Loucy (cell line): ENCODE data around the gene RGS5.
"Not testable (repeated sequence)": the region's sequence is repeated elsewhere in the genome, so short reads cannot be mapped to it uniquely, and the experiment has no call there.

ENCODE experiments used
- H2AFZ ChIP-seq: fragments of 200-600 bp; sonication (generic); 2 replicates; pipeline ENCODE4 v1.6.0; 2016; ENCODE audit warnings: antibody characterized with exemption, mild to moderate bottlenecking, low read length, moderate library complexity
- H3F3A ChIP-seq: fragments of 200-600 bp; 2 replicates; pipeline ENCODE4 v1.6.0; 2016; ENCODE audit warnings: antibody characterized with exemption, low read depth, mild to moderate bottlenecking
- H3K27me3 ChIP-seq: fragments of 200-600 bp; sonication (generic); 2 replicates; pipeline ENCODE4 v1.6.1; 2014; ENCODE audit warnings: low read length, mild to moderate bottlenecking; ENCODE audit not compliant: insufficient read depth, poor library complexity, severe bottlenecking
- H3K36me3 ChIP-seq: fragments of 200-600 bp; sonication (generic); 2 replicates; pipeline ENCODE4 v1.6.1; 2016; ENCODE audit warnings: low read length; ENCODE audit not compliant: insufficient read depth
- H3K4me1 ChIP-seq: fragments of 200-600 bp; sonication (generic); 2 replicates; pipeline ENCODE4 v1.5.1; 2014; ENCODE audit warnings: low read length, mild to moderate bottlenecking; ENCODE audit not compliant: insufficient read depth, poor library complexity, severe bottlenecking
- H3K4me2 ChIP-seq: fragments of 200-600 bp; sonication (generic); 2 replicates; pipeline ENCODE4 v1.6.0; 2014; ENCODE audit warnings: antibody characterized with exemption, low read length, low read depth, mild to moderate bottlenecking; ENCODE audit not compliant: poor library complexity, severe bottlenecking
- H3K4me3 ChIP-seq: fragments of 200-600 bp; sonication (generic); 2 replicates; pipeline ENCODE4 v1.5.1; 2014; ENCODE audit warnings: low read length, mild to moderate bottlenecking, mixed read lengths; ENCODE audit not compliant: poor library complexity, severe bottlenecking
- H3K79me2 ChIP-seq: fragments of 200-600 bp; sonication (generic); 2 replicates; pipeline ENCODE4 v1.6.1; 2014; ENCODE audit warnings: low read length; ENCODE audit not compliant: insufficient read depth
- H3K9ac ChIP-seq: fragments of 200-600 bp; sonication (generic); 2 replicates; pipeline ENCODE4 v1.6.0; 2014; ENCODE audit warnings: mild to moderate bottlenecking, low read depth, low read length, moderate library complexity; ENCODE audit not compliant: poor library complexity, severe bottlenecking
- H3K9me2 ChIP-seq: fragments of 200-600 bp; sonication (generic); replicated peaks from 2 replicates; pipeline ENCODE4 v1.6.1; 2016; ENCODE audit warnings: low read depth, low read length, mixed read lengths
- H3K9me3 ChIP-seq: fragments of 200-600 bp; sonication (generic); 2 replicates; pipeline ENCODE4 v1.6.1; 2014; ENCODE audit warnings: mild to moderate bottlenecking, antibody characterized with exemption, low read length, low read depth; ENCODE audit not compliant: insufficient read depth
- H4K20me1 ChIP-seq: fragments of 200-600 bp; sonication (generic); 2 replicates; pipeline ENCODE4 v1.6.0; 2014; ENCODE audit warnings: antibody characterized with exemption, low read length, mild to moderate bottlenecking; ENCODE audit not compliant: insufficient read depth, poor library complexity, severe bottlenecking
- EZH2phosphoT487 ChIP-seq: fragments of 200-600 bp; IDR thresholded peaks from 2 replicates; pipeline ENCODE4 v1.6.1; 2018; ENCODE audit warnings: antibody characterized with exemption, mild to moderate bottlenecking, moderate library complexity, borderline replicate concordance
- TF ChIP-seq, protein P1 (sequence below): fragments of 200-600 bp; sonication (generic); conservative IDR thresholded peaks from 2 replicates; pipeline ENCODE4 v1.5.1; 2014; ENCODE audit warnings: mild to moderate bottlenecking, antibody characterized with exemption, low read length

Gene RGS5

DNA sequence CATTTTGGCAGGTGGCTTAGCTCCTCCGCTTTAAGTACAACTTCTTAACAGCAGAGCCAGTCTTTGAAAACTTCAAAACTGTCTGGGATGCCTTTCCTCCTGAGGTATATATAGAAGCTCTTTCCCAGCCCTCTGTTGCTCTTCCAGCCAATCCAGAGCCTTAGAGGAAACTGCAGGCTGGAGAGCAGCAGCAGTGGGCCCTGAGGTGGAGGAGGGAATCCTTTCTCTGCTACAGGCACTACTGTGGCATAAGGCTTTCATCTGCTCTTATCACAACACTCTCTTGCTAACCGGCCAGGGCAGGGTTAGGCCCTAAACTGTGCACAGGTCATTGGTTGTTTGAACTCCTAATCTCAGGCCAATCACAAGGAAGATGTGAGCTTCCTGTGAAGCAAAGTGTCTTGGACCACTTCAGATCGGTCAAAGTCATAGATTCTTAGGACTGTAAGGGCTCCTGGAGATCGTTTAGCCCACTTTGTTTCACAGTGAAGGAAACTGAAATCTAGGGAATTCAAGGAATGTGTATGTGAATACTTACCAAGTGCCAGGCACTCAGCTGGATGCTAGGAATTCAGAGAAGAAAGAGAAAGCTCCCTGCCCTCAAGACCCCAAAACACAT, at the start of gene RGS5:
Gene RGS5, minus strand, starts transcription at position 84 of the 619 bp plus-strand sequence. Its CDS starts 81 bp downstream, at position 3.
- no peak within 1 kb of the TSS for H2AFZ ChIP-seq

DNA sequence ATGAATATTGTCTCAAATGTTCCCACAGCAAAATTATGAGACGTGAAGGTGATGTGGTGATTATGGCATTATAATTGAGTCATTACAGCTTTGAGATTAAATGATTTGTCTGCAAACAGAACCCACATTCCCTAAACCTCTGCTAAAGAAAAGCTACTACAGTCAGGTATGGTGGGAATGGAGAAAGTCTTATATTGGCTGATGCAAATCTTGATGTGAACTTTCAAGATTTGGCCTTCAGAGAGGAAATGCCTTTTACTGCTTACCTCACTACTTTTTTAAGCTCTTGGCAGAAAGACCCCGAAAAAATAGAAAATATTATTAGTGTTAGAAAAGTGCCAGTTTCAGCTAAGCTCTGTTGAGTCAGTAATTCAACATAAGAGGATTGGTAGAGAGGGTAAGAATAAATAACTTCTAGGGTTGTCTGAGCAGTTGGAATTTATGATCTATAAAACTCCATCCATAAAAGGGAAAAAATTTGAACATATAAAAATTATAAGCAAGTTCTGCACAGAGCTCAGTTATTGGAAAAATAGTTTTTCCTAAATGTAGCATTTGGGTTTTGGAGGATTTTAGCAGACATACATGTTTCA, 47.8 kb upstream of the RGS5 start:
- Histone ChIP-seq H3K9me2 (no peaks in the 10 kb centered on the region), H3K36me3 (no peaks in the 10 kb centered on the region), H3K9me3 (no peaks in the 10 kb centered on the region), H3F3A (no peaks in the 10 kb centered on the region), H2AFZ (no peak overlapping the region), H3K4me3 (no peak overlapping the region), H3K4me1 (no peaks in the 10 kb centered on the region), H4K20me1 (no peaks in the 10 kb centered on the region), H3K27me3 (no peaks in the 10 kb centered on the region), H3K4me2 (no peak overlapping the region), H3K9ac (no peak overlapping the region), H3K79me2 (no peaks in the 10 kb centered on the region)
- TF ChIP-seq, protein P1, sequence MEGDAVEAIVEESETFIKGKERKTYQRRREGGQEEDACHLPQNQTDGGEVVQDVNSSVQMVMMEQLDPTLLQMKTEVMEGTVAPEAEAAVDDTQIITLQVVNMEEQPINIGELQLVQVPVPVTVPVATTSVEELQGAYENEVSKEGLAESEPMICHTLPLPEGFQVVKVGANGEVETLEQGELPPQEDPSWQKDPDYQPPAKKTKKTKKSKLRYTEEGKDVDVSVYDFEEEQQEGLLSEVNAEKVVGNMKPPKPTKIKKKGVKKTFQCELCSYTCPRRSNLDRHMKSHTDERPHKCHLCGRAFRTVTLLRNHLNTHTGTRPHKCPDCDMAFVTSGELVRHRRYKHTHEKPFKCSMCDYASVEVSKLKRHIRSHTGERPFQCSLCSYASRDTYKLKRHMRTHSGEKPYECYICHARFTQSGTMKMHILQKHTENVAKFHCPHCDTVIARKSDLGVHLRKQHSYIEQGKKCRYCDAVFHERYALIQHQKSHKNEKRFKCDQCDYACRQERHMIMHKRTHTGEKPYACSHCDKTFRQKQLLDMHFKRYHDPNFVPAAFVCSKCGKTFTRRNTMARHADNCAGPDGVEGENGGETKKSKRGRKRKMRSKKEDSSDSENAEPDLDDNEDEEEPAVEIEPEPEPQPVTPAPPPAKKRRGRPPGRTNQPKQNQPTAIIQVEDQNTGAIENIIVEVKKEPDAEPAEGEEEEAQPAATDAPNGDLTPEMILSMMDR = no peak
- TF ChIP-seq EZH2phosphoT487 = no peak

More for the DNA sequence above, at the start of gene RGS5:
- H3K4me2 ChIP-seq = no peak within 1 kb of the TSS
- TF ChIP-seq, protein P1 = no peak
- TF ChIP-seq EZH2phosphoT487 = no peak
- no peaks in the 10 kb centered on the region for H3K27me3 ChIP-seq
- no peak within 1 kb of the TSS for H3K4me3 ChIP-seq
- no peaks in the 10 kb centered on the region for H3F3A ChIP-seq
- H3K9me3 ChIP-seq = no peaks in the 10 kb centered on the region
- no peaks in the 10 kb centered on the region for H4K20me1 ChIP-seq
- no peaks in the 10 kb centered on the region for H3K9me2 ChIP-seq
- H3K4me1 ChIP-seq = no peaks in the 10 kb centered on the region
- no peak within 1 kb of the TSS for H3K9ac ChIP-seq
- no peaks in the 10 kb centered on the region for H3K36me3 ChIP-seq
- H3K79me2 ChIP-seq = no peaks in the 10 kb centered on the region

- TF ChIP-seq EZH2phosphoT487 = no peak
- TF ChIP-seq, protein P1 = no peak
- Histone ChIP-seq H3K4me2 (no peak overlapping the region), H4K20me1 (no peaks in the 10 kb centered on the region), H3K4me1 (no peaks in the 10 kb centered on the region), H3F3A (no peaks in the 10 kb centered on the region), H3K79me2 (no peaks in the 10 kb centered on the region), H3K4me3 (no peak overlapping the region), H3K9ac (no peak overlapping the region), H3K36me3 (no peaks in the 10 kb centered on the region), H2AFZ (no peak overlapping the region), H3K9me2 (no peaks in the 10 kb centered on the region), H3K27me3 (no peaks in the 10 kb centered on the region), H3K9me3 (no peaks in the 10 kb centered on the region)
Measured at GRCh38 chr1:163248064-163248463, 45.3 kb upstream of the RGS5 start.

GRCh38 chr1:163244648-163245047, 41.9 kb upstream of the RGS5 start:
- H3K4me2 ChIP-seq, H3K79me2 ChIP-seq, H4K20me1 ChIP-seq, H3F3A ChIP-seq, H3K4me1 ChIP-seq, H2AFZ ChIP-seq, H3K9me2 ChIP-seq, H3K9me3 ChIP-seq, H3K4me3 ChIP-seq, H3K9ac ChIP-seq, H3K27me3 ChIP-seq, H3K36me3 ChIP-seq: not testable (repeated sequence)
